SU-DHL-6 (cell line): ENCODE data around the gene RAD51AP1.

Experiments used
- H2AFZ ChIP-seq: fragments of 200-600 bp; sonication (generic); 2 replicates; pipeline ENCODE4 v1.6.1; 2014; ENCODE audit warnings: low read depth, mild to moderate bottlenecking, moderate library complexity, mixed read lengths, antibody characterized with exemption, low read length; ENCODE audit not compliant: severe bottlenecking
- H3F3A ChIP-seq: fragments of 200-600 bp; shearing (Covaris generic); 2 replicates; pipeline ENCODE4 v1.6.0; 2016; ENCODE audit warnings: antibody characterized with exemption, mild to moderate bottlenecking; ENCODE audit not compliant: insufficient read depth
- H3K27ac ChIP-seq: fragments of 200-600 bp; sonication (generic); 2 replicates; pipeline ENCODE4 v1.5.1; 2016; ENCODE audit warnings: low read depth, mild to moderate bottlenecking, low read length, moderate library complexity, mixed read lengths
- H3K27me3 ChIP-seq: fragments of 200-600 bp; sonication (generic), shearing (Covaris generic); 2 replicates; pipeline ENCODE4 v1.6.0; 2014; ENCODE audit warnings: mild to moderate bottlenecking, low read length
- H3K36me3 ChIP-seq: fragments of 200-600 bp; sonication (generic); 2 replicates; pipeline ENCODE4 v1.6.1; 2014; ENCODE audit warnings: mild to moderate bottlenecking, low read length, mixed read lengths
- H3K4me2 ChIP-seq: fragments of 300-600, 200-600 bp; shearing (Covaris generic), sonication (generic); 2 replicates; pipeline ENCODE4 v1.6.0; 2014; ENCODE audit warnings: low read length, low read depth, mild to moderate bottlenecking; ENCODE audit not compliant: poor library complexity, severe bottlenecking
- H3K4me3 ChIP-seq: fragments of 200-600 bp; sonication (generic); 2 replicates; pipeline ENCODE4 v1.5.1; 2014; ENCODE audit warnings: antibody characterized with exemption, low read length, mild to moderate bottlenecking, mixed read lengths; ENCODE audit not compliant: insufficient read depth, poor library complexity, severe bottlenecking
- H3K79me2 ChIP-seq: fragments of 200-600 bp; sonication (generic); 2 replicates; pipeline ENCODE4 v1.6.1; 2014; ENCODE audit warnings: mild to moderate bottlenecking, low read length, moderate library complexity; ENCODE audit not compliant: insufficient read depth
- H3K9ac ChIP-seq: fragments of 200-600 bp; sonication (generic); 2 replicates; pipeline ENCODE4 v1.7.0; 2014; ENCODE audit warnings: mild to moderate bottlenecking, low read length
- H3K9me2 ChIP-seq: fragments of 200-600 bp; sonication (generic); replicated peaks from 2 replicates; pipeline ENCODE4 v1.6.1; 2014; ENCODE audit warnings: low read length; ENCODE audit not compliant: insufficient read depth
- H3K9me3 ChIP-seq: fragments of 200-600 bp; sonication (generic); 2 replicates; pipeline ENCODE4 v1.6.1; 2014; ENCODE audit warnings: low read length, mixed read lengths; ENCODE audit not compliant: insufficient read depth
- H4K20me1 ChIP-seq: fragments of 200-600 bp; sonication (generic); 2 replicates; pipeline ENCODE4 v1.6.1; 2014; ENCODE audit warnings: low read depth, mild to moderate bottlenecking, antibody characterized with exemption, low read length, moderate library complexity, mixed read lengths
- CTCF ChIP-seq: fragments of 200-600 bp; sonication (generic); IDR thresholded peaks from one replicate; pipeline ENCODE4 v1.5.1; 2017; ENCODE audit warnings: antibody characterized with exemption, mild to moderate bottlenecking, low read length, moderate library complexity; ENCODE audit not compliant: insufficient read depth, poor library complexity, severe bottlenecking
- EZH2phosphoT487 ChIP-seq: fragments of 200-600 bp; sonication (generic), shearing (Covaris generic); conservative IDR thresholded peaks from 2 replicates; pipeline ENCODE4 v1.6.1; 2018; ENCODE audit warnings: mild to moderate bottlenecking, antibody characterized with exemption, low read length, moderate library complexity, mixed read lengths

The RAD51AP1 gene

DNA sequence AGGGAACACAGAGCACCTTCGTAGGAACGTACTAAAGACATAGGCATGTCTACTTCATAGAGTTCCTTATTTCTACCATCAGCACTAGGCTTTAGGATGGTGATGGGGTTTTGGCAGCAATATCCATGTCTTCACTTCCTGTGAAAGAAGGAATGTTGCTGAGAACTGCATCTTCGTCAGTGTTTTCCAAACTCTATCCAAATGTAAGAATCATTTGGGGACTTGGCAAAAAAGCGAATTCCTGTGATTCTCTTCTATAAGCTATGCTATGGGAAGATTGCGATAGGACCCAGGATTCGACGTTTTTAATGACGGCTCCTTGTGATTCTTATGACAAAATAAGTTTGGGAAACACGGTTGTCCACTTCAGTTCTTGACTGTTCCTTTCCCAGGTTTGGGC, 70.4 kb downstream of the RAD51AP1 start:
- Histone ChIP-seq H3K79me2 (peaks cover 11% of the 10 kb centered on the region), H3K4me2 (no peak overlapping the region), H3K9ac (no peak overlapping the region), H3K36me3 (no peaks in the 10 kb centered on the region), H3K27me3 (no peaks in the 10 kb centered on the region), H3K4me3 (no peak overlapping the region), H3K27ac (no peak overlapping the region), H2AFZ (no peak overlapping the region), H3K9me3 (no peaks in the 10 kb centered on the region), H3K9me2 (no peaks in the 10 kb centered on the region), H4K20me1 (no peaks in the 10 kb centered on the region), H3F3A (no peaks in the 10 kb centered on the region)
- TF ChIP-seq CTCF (no peak), EZH2phosphoT487 (no peak)
